Breast epithelium (tissue), 3 donors: ENCODE results near the gene APH1B.

ENCODE experiments used
- CTCF ChIP-seq, 3 donors: fragments of 450-650 bp; IDR thresholded peaks; one replicate each; pipeline ENCODE4 v1.5.1; 2016 to 2017; ENCODE audit warnings: antibody characterized with exemption in 3 of 3, mild to moderate bottlenecking in 3 of 3, moderate library complexity in 3 of 3
- POLR2AphosphoS5 ChIP-seq, 3 donors: sonication (generic); formaldehyde crosslinking; IDR thresholded peaks; one replicate each; pipeline ENCODE4 v1.6.1; 2017; ENCODE audit warnings: antibody characterized with exemption in 3 of 3

DNA sequence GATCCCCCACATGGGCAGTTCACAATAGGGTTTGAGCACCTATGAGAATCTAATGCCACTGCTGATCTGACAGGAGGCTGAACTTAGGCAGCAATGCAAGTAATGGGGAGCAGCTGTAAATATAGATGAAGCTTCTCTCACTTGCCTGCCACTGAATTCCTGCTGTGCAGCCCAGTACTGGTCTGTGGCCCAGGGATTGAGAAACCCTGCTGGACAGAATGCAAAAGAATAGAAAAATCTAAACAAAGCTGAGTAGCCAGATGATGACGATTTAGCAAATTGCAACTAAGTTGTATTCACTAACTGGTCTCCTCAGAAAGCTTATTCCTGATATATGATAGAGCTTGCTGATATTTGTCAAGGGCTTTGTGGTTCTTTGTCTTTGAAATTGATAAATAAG, 34.3 kb upstream of the APH1B start:
- TF ChIP-seq POLR2AphosphoS5 (IDR thresholded peaks at IDR 0.05): no peak
- no peak for TF ChIP-seq CTCF (IDR thresholded peaks at IDR 0.05)
